Caco-2 (cell line): ENCODE data around the gene CD247. TPM values are rescaled to one million over a fixed set of nuclear protein-coding genes. Genes with fewer than 3 reads are reported as not detected.
A peak's percentile ranks its signal among the peaks of the same experiment; 100 is the strongest.

ENCODE experiments used
- BruUV-seq: library from RNA; stranded (reverse); fragments of 400-500 nt; replicated peaks from 2 replicates; lab custom pipeline; 2021; lab: Mats Ljungman, UMichigan
- CTCF ChIA-PET: fragments of 300-600 bp; sonication (Branson Sonifier 250); formaldehyde crosslinking; loops from one replicate; lab custom pipeline; 2022; ENCODE audit warnings: antibody characterized with exemption; lab: Charles Lee
- POLR2A ChIA-PET: fragments of 300-600 bp; sonication (Branson Sonifier 250); formaldehyde crosslinking; loops from one replicate; lab custom pipeline; 2022; ENCODE audit warnings: antibody characterized with exemption; lab: Charles Lee
- DNase-seq, 2 experiments: peaks; one replicate each; pipeline versions ENCODE4 v3.0.0 to v3.0.0-alpha.2; 2020 to 2022
- H3K27me3 ChIP-seq: replicated peaks from 2 replicates; pipeline ENCODE4 v1.6.0; 2011; ENCODE audit warnings: low read length; ENCODE audit not compliant: control insufficient read depth, insufficient read depth
- H3K36me3 ChIP-seq: 2 replicates; pipeline ENCODE4 v1.5.1; 2011; ENCODE audit warnings: low read length; ENCODE audit not compliant: control insufficient read depth, insufficient read depth
- H3K4me1 ChIP-seq: fragments of 250-450 bp; sonication (Bioruptor Pico); 2 replicates; pipeline ENCODE4 v1.5.1; 2020; ENCODE audit warnings: mild to moderate bottlenecking
- H3K4me3 ChIP-seq: 2 replicates; pipeline ENCODE4 v1.5.1; 2011; ENCODE audit warnings: low read depth, mild to moderate bottlenecking, control low read depth, low read length
- H3K9me3 ChIP-seq: fragments of 250-450 bp; sonication (Bioruptor Pico); 2 replicates; pipeline ENCODE4 v1.5.1; 2020; ENCODE audit warnings: mild to moderate bottlenecking, moderate library complexity
- H3K27ac Mint-ChIP-seq: one replicate; pipeline ENCODE4 v1.8.0; 2022; ENCODE audit warnings: mixed read lengths; ENCODE audit not compliant: unreplicated experiment
- H3K27me3 Mint-ChIP-seq: one replicate; pipeline ENCODE4 v1.8.0; 2022; ENCODE audit warnings: mixed read lengths; ENCODE audit not compliant: insufficient read depth, unreplicated experiment
- H3K36me3 Mint-ChIP-seq: one replicate; pipeline ENCODE4 v1.8.0; 2022; ENCODE audit warnings: mild to moderate bottlenecking, mixed read lengths; ENCODE audit not compliant: insufficient read depth, unreplicated experiment
- H3K4me1 Mint-ChIP-seq: one replicate; pipeline ENCODE4 v1.8.0; 2022; ENCODE audit warnings: low read depth, mixed read lengths; ENCODE audit not compliant: unreplicated experiment
- H3K4me3 Mint-ChIP-seq: one replicate; pipeline ENCODE4 v1.8.0; 2022; ENCODE audit warnings: mild to moderate bottlenecking, moderate library complexity, mixed read lengths; ENCODE audit not compliant: unreplicated experiment
- H3K9me3 Mint-ChIP-seq: one replicate; pipeline ENCODE4 v1.8.0; 2022; ENCODE audit warnings: mixed read lengths; ENCODE audit not compliant: unreplicated experiment
- CTCF ChIP-seq, 2 experiments: fragments of 200-600 bp in 1 of 2; IDR thresholded peaks; 1 replicate in 1 of 2; 2 replicates in 1 of 2; pipeline versions ENCODE4 v1.5.1 to v1.8.0; 2011 to 2022; ENCODE audit warnings: antibody characterized with exemption in 1 of 2, control low read depth in 1 of 2, inconsistent platforms in 1 of 2, low read depth in 1 of 2, low read length in 1 of 2, mild to moderate bottlenecking in 1 of 2, moderate library complexity in 1 of 2; ENCODE audit not compliant: insufficient read depth in 1 of 2, severe bottlenecking in 1 of 2, unreplicated experiment in 1 of 2
- intact Hi-C: fragments of 100-400 bp; cut with micrococcal nuclease; formaldehyde crosslinking; loops from one replicate; pipeline ENCODE4 v1.10.0; 2022; ENCODE audit not compliant: unreplicated experiment
- total RNA-seq: library from RNA; stranded (reverse); gene quantifications from 2 replicates; pipeline ENCODE4 v1.2.3, GENCODE V29; 2022

The CD247 gene
- total RNA-seq, 1 experiment from 2014 or later, result not detected

GRCh38 chr1:167454304-167454893 lies 63.9 kb downstream of the CD247 start:
- no peak for TF ChIP-seq CTCF (IDR thresholded peaks at IDR 0.05; ENCODE audit: insufficient read depth in 1 of 2, low read depth in 1 of 2, low read length in 1 of 2, severe bottlenecking in 1 of 2, unreplicated experiment in 1 of 2)
- H3K36me3 Mint-ChIP-seq, result no peaks in the 10 kb centered on the region
- Histone ChIP-seq H3K27me3 (no peaks in the 10 kb centered on the region; the same call in 1 of the 2 replicates), H3K4me1 (0 out of 2 replicates have a peak, but pooled peaks cover 4% of the 10 kb centered on the region), H3K36me3 (no peaks in the 10 kb centered on the region), H3K4me3 (peak overlapping the region; percentile 67), H3K9me3 (no peaks in the 10 kb centered on the region)
- no TSS peak for BruUV-seq
- CTCF ChIA-PET, result interaction anchor here (0.7 to 1.0 kb wide), 3 partner anchors 13 to 387 kb away, joined by 3 read pairs; no protein-coding TSS in a partner anchor
- H3K4me3 Mint-ChIP-seq, result peak overlapping the region; percentile 70
- intact Hi-C loops, result no loop called here
- H3K27ac Mint-ChIP-seq, result no peak overlapping the region
- DNase-seq, result no peak
- POLR2A ChIA-PET, result interaction anchor here (0.6 to 1.0 kb wide), 3 partner anchors 76 to 234 kb away, joined by 3 to 5 read pairs (median 3); partner anchors contain the start of genes CREG1 and POU2F1
- no peaks in the 10 kb centered on the region for H3K27me3 Mint-ChIP-seq
- H3K9me3 Mint-ChIP-seq, result no peaks in the 10 kb centered on the region
- H3K4me1 Mint-ChIP-seq, result no peaks in the 10 kb centered on the region

DNA sequence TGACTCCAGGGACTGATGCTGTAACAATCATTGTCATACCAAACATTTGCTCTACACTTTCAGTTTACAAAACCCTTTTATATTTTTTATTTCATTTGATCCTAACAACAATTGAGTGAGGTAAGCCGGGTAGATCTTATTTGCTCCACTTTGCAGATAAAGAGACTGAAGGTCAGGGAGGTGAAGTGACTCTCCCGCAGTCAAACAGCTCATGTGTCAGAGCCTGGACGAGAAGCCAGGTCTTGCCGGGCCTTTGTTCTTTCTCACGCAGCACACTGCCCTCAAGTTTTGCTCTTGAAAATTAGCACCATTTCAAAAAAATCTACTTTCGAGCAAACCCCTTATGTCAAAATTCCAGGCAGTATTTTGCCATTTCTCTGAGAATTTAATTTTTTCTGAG lies 65.2 kb downstream of the CD247 start:
- Mint-ChIP-seq H3K27ac (no peak overlapping the region), H3K4me1 (no peaks in the 10 kb centered on the region), H3K4me3 (no peak overlapping the region), H3K9me3 (no peaks in the 10 kb centered on the region), H3K27me3 (no peaks in the 10 kb centered on the region), H3K36me3 (no peaks in the 10 kb centered on the region)
- Histone ChIP-seq H3K27me3 (no peaks in the 10 kb centered on the region; the same call in 1 of the 2 replicates), H3K4me1 (0 out of 2 replicates have a peak, but pooled peaks cover 4% of the 10 kb centered on the region), H3K36me3 (no peaks in the 10 kb centered on the region), H3K4me3 (no peak overlapping the region), H3K9me3 (no peaks in the 10 kb centered on the region)
- no peak for DNase-seq
- CTCF ChIA-PET, result interaction anchor here (0.8 kb wide), 1 partner anchor 80 kb away, joined by 3 read pairs; no protein-coding TSS in a partner anchor
- no peak for TF ChIP-seq CTCF (IDR thresholded peaks at IDR 0.05; ENCODE audit: insufficient read depth in 1 of 2, low read depth in 1 of 2, low read length in 1 of 2, severe bottlenecking in 1 of 2, unreplicated experiment in 1 of 2)
- POLR2A ChIA-PET, result no interaction called here
- no TSS peak for BruUV-seq
- intact Hi-C loops, result no loop called here

DNA sequence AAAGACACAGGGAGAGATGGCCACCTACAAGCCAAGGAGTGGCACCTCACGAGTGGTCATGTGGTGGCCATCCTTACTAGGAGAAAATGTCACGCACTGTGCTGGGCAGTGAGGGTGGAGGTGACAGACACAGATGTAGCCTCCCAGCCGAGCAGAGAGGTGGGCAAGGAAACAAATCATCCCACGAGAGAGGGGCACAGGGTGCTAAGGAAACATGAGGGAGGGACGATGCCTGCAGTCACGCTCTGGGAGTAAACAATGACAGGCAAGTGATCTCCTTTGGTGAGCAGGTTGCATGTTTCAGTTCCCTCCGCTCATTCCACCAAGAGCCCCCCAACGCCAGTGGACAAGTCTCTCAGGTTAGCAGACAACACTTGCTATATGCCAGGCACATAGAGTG lies 65.8 kb downstream of the CD247 start:
- Histone ChIP-seq H3K27me3 (no peaks in the 10 kb centered on the region; the same call in 1 of the 2 replicates), H3K36me3 (no peaks in the 10 kb centered on the region), H3K4me1 (0 out of 2 replicates have a peak, but pooled peaks cover 4% of the 10 kb centered on the region), H3K4me3 (no peak overlapping the region), H3K9me3 (no peaks in the 10 kb centered on the region)
- DNase-seq, result no peak
- Mint-ChIP-seq H3K27me3 (no peaks in the 10 kb centered on the region), H3K9me3 (no peaks in the 10 kb centered on the region), H3K4me3 (no peak overlapping the region), H3K4me1 (no peaks in the 10 kb centered on the region), H3K27ac (no peak overlapping the region), H3K36me3 (no peaks in the 10 kb centered on the region)
- intact Hi-C loops, result no loop called here
- CTCF ChIA-PET, result no interaction called here
- POLR2A ChIA-PET, result no interaction called here
- no peak for TF ChIP-seq CTCF (IDR thresholded peaks at IDR 0.05; ENCODE audit: insufficient read depth in 1 of 2, low read depth in 1 of 2, low read length in 1 of 2, severe bottlenecking in 1 of 2, unreplicated experiment in 1 of 2)
- BruUV-seq, result no TSS peak
